Fibroblast of mammary gland (primary cell): Measurements from ENCODE around the gene SRGAP3.
"Not testable (repeated sequence)": the region's sequence is repeated elsewhere in the genome, so short reads cannot be mapped to it uniquely, and the experiment has no call there.

ENCODE experiments used
- DNase-seq: peaks from one replicate; pipeline ENCODE4 v3.0.0-alpha.2; 2010; ENCODE audit warnings: low read depth
- H3K4me3 ChIP-seq: 2 replicates; pipeline ENCODE4 v1.5.1; 2011; ENCODE audit warnings: low read depth, mild to moderate bottlenecking, low read length, moderate library complexity; ENCODE audit not compliant: control insufficient read depth
- CTCF ChIP-seq: conservative IDR thresholded peaks from 2 replicates; pipeline ENCODE4 v1.5.1; 2011; ENCODE audit warnings: low read depth, low read length, inconsistent platforms; ENCODE audit not compliant: control insufficient read depth, insufficient read depth

Gene SRGAP3

DNA sequence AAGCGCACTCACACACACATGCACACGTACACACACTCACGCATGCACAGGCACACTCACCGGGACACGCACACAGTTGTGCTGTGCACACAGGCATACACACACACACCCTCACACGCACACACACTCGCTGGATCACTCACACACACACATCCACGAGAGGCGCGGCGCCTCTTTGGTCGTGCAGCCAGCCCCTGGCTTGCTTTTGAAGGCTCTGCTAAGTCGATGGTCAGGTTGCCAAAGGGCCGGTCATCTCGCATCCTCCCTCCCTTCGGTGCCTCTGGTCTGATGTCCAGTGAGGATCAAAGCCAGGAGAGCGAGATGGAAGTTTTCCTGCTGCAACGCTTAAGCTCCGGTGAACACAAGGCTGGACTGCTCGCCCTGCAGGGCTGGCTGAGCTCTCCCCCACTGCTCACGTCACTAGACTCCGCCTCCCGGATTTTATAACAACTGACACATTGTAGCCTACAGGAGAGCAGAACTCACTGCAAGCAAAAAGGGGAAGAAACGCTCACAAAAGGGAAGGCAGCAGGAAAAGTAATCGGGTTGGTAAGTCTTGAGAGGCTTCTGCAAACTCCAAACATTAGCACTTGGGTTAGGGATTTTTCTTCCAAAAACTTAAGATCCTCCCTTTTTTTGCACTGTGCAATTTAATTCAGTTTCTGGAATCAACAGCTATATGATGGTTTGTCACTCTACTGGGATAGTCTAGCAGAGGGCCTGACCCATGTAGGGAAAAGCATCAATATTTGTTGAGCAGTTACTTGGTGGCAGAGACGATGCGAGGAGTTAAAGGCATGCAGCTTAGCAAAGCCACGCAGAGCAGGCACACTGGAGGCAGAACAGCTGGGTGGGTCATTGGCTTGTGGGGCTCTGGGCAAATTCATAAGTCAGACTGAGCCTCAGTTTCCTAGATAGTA, at the start of gene SRGAP3:
TSS of gene SRGAP3 (minus strand) at position 374 of the 920 bp plus-strand sequence. CDS start 695 bp downstream, outside the sequence.
- DNase-seq, result peak; percentile 89
- peak within 1 kb of the TSS; percentile 49 for H3K4me3 ChIP-seq
- TF ChIP-seq CTCF, result peak; percentile 42

DNA sequence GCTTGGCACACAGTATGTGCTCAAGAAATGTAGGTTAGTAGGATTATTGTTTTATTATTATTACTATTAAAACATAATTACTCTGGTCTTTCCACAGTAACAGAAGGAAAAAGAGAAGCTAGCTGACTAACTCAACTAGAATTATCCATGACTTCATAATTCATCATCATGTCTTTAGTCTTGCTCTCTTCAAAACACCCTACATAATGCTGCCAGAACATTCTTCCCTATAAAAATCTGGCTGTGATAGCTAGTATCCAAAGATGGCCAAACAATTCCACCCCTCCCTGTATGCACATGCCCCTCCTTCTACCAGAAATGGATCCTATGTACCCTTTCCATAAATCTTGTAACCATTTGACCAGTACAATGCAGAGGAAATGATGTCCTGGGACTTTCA, 48.8 kb upstream of the SRGAP3 start:
- no peak for TF ChIP-seq CTCF
- DNase-seq, result peak; percentile 54
- no peak overlapping the region for H3K4me3 ChIP-seq

GRCh38 chr3:9296241-9296640, 46.8 kb upstream of the SRGAP3 start:
- peak; percentile 40 for DNase-seq
- no peak for TF ChIP-seq CTCF
- H3K4me3 ChIP-seq, result no peak overlapping the region

DNA sequence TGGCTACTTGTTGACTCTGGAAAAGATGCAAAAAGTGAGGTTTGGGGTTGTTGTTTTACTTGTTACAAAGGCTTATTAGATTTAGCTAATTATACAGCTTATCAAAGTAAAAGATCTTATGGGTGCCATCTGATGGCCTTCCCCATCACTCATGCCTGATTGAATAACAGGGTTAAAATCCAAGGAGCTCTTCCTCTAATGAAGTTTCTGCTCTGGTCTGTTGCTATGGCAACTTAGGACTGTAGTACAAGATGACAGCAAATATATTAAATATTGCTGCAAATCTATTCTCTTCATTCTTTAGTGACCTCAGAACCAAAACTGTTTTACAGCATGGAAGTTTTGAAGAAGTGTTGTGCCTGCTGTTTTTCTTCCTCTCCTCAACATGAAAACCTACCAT, 45.6 kb upstream of the SRGAP3 start:
- no peak overlapping the region for H3K4me3 ChIP-seq
- no peak for TF ChIP-seq CTCF
- no peak for DNase-seq

GRCh38 chr3:9293953-9294352, 44.5 kb upstream of the SRGAP3 start:
- not testable (repeated sequence) for H3K4me3 ChIP-seq, DNase-seq

GRCh38 chr3:9293076-9293475, 43.6 kb upstream of the SRGAP3 start:
- no peak overlapping the region for H3K4me3 ChIP-seq
- DNase-seq, result no peak
- no peak for TF ChIP-seq CTCF

DNA sequence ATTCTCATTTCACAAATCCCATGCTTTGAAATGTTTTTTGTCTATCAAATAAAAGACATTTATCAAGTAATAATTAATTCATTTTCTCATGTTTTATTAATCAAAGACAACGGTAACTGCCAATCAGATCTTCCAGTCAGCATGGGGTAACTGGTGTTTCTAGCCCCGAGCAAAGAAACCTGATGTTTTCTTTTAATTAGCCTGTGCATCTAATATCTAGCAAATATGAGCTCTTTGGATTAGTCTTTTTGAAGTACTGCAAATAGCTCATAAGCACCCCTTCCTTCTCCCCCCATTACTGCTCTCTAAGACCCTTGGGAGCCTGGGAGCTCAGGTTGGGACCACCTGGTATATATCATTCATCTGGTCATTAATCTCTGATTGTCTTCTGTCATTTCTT, 43.1 kb upstream of the SRGAP3 start:
- DNase-seq, result no peak
- no peak for TF ChIP-seq CTCF
- H3K4me3 ChIP-seq, result no peak overlapping the region
